Esophagus muscularis mucosa (tissue), 4 donors: ENCODE data around the gene ZNF91.

Experiments used
- CTCF ChIP-seq, 3 experiments: fragments of 200-600 bp in 2 of 3; fragments of 450-650 bp in 1 of 3; sonication (generic) in 2 of 3; IDR thresholded peaks; one replicate each; pipeline ENCODE4 v1.5.1; 2017 to 2019; ENCODE audit warnings: antibody characterized with exemption in 3 of 3, mild to moderate bottlenecking in 2 of 3, moderate library complexity in 1 of 3
- EP300 ChIP-seq: sonication (generic); formaldehyde crosslinking; IDR thresholded peaks from one replicate; pipeline ENCODE4 v1.6.1; 2017; ENCODE audit warnings: antibody characterized with exemption
- POLR2A ChIP-seq: fragments of 450-650 bp; IDR thresholded peaks from one replicate; pipeline ENCODE4 v1.6.1; 2017; ENCODE audit warnings: antibody characterized with exemption, moderate library complexity, mild to moderate bottlenecking, low read depth
- POLR2AphosphoS5 ChIP-seq, 2 donors: sonication (generic); formaldehyde crosslinking; IDR thresholded peaks; one replicate each; pipeline ENCODE4 v1.6.1; 2017; ENCODE audit warnings: antibody characterized with exemption in 2 of 2

DNA sequence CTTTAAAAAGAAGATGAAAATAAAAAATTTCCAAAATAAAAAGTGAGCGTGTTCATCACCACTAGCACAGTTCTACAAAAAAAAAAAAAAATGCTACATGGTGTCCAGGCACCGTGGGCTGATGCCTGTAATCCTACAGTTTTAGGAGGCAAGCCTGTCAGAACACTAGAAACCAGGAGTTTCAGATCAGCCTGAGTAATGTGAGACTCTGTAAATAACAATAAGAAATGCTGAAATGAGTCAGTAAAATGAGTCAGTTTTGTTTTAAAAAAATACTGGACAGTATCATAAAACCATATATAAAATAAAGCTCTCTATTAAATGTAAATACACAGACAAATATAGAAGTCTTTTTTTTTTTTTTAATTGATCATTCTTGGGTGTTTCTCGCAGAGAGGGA, 30.0 kb downstream of the ZNF91 start:
- TF ChIP-seq POLR2A (no peak), POLR2AphosphoS5 (IDR thresholded peaks at IDR 0.05) (no peak), CTCF (IDR thresholded peaks at IDR 0.05) (no peak), EP300 (no peak)
